Fibroblast of skin of back (primary cell): ENCODE data around the gene DNAAF9.

Experiments used
- DNase-seq: peaks from one replicate; pipeline ENCODE4 v3.0.0-alpha.2; 2013

DNAAF9 gene

DNA sequence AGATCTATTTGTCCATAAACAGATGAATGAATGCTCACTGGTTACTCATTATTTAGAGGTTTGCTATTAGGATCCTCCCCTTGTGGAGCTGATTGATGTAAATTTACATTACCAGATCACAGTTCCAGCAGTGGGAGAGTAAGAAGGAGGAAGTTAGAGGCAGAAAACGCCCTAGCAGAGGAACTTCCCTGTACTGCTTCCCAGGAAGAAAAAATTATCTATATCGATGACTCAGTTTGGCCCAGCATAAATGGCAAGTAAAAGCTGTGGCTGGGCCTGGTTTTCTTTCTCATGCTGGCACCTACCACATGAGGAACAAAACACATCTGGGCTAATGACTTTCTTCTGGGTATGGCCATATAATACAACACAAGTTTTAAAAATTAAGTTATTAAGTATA lies 35.7 kb downstream of the DNAAF9 start:
- DNase-seq = no peak

DNA sequence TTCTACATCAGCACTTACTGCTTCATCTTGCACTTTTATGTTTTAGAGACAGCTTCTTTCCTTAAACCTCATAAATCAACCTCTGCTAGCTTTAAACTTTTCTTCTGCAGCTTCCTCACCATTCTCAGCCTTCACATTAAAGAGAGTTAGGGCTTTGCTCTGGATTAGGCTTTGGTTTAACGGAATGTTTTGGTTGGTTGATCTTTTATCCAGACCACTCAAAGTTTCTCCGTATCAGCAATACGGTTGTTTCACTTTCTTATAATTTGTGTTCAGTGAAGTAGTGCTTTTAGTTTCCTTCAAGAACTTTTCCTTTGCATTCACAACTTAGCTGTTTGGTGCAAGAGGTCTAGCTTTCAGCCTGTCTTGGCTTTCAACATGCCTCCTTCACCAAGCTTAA lies 40.4 kb downstream of the DNAAF9 start:
- DNase-seq = no peak

DNA sequence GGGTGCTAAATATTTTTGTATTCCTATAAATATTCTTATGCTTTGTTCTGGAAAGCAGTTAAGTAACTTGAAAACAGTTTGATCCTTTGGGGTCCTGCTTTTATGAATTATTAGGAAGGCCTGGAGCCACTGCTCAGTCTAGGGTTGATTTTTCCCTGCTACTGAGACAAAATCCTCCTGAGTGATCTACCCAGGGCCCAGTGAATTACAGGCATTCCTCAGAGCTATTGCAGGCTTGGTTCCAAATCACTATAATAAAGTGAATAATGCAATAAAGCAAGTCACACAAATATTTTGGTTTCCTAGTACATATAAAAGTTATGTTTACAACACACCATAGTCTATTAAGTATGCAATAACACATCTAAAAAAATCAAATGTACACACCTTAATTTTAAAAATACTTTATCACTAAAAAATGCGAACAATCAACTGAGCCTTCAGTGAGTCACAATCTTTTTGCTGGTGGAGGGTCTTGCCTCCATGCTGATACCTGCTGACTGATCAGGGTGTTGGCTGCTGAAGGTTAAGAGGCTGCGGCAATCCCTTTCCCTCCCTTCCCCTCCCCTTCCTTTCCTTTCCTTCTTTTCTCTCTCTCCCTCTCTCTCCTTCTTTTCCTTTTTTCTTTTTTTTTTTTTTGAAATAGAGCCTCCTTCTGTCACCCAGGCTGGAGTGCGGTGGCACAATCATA lies 43.0 kb downstream of the DNAAF9 start:
- no peak for DNase-seq

DNA sequence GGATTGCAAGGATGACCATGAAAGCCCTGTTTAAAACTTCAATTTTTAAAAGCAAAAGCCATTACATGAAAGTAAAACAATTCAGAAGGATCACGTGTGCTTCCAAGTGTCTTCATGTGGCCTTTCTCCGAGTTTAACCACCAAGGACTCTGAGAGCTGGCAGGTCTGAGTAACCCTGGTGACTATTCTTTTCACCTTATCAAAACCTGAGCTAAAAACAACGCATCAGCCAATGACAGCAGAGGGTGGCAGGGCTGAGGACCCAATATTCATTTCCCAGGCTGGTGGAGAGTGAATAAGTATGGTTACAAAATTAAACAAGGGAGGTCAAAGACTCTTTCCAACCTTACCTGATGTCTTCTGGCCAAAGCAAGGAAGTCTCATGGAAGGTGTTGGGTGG lies 46.7 kb downstream of the DNAAF9 start:
- DNase-seq = no peak

DNA sequence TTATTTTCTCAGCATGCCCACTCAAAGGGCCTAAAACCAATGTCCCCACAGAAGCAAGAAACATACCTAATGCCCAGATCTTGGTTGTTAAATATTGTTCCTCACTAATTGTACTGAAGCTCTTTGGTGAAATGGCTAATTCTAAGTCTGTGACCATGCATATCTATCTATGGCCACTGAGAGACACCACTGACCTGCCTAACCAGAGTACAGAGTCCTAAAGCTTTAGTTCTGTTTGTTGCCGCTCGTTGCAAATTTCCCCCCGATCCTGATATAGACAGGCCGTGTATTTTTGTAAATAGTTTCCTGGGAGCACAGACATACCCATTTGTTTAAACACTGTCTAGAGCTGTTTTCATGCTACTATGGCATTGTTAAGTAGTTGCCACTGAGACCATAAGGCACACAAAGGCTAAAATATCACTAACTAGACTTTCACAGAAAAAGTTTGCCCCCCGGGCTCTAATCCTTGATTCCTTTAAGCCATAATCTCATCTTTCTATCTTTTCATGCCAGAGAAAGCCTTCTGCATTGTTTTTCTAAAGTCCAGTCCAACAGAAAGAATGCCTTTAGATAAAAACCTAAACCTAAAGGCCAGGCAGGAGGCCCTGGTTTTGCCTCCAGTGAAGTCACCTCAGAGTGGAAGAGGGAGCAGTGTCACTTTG lies 48.7 kb downstream of the DNAAF9 start:
- no peak for DNase-seq
